Testis (tissue), 2 donors: Measurements from ENCODE around the gene AP1G1.

ENCODE experiments used
- POLR2A ChIP-seq: fragments of 450-650 bp; IDR thresholded peaks from one replicate; pipeline ENCODE4 v1.6.1; 2017; ENCODE audit warnings: antibody characterized with exemption, mild to moderate bottlenecking, moderate library complexity
- TF ChIP-seq, protein P1 (sequence below), 3 experiments: fragments of 450-650 bp in 2 of 3; fragments of 200-600 bp in 1 of 3; sonication (generic) in 1 of 3; IDR thresholded peaks; one replicate each; pipeline ENCODE4 v1.5.1; 2016 to 2019; ENCODE audit warnings: antibody characterized with exemption in 3 of 3, mild to moderate bottlenecking in 2 of 3, moderate library complexity in 1 of 3

- TF ChIP-seq, protein P1, sequence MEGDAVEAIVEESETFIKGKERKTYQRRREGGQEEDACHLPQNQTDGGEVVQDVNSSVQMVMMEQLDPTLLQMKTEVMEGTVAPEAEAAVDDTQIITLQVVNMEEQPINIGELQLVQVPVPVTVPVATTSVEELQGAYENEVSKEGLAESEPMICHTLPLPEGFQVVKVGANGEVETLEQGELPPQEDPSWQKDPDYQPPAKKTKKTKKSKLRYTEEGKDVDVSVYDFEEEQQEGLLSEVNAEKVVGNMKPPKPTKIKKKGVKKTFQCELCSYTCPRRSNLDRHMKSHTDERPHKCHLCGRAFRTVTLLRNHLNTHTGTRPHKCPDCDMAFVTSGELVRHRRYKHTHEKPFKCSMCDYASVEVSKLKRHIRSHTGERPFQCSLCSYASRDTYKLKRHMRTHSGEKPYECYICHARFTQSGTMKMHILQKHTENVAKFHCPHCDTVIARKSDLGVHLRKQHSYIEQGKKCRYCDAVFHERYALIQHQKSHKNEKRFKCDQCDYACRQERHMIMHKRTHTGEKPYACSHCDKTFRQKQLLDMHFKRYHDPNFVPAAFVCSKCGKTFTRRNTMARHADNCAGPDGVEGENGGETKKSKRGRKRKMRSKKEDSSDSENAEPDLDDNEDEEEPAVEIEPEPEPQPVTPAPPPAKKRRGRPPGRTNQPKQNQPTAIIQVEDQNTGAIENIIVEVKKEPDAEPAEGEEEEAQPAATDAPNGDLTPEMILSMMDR (IDR thresholded peaks at IDR 0.05) = no peak
- TF ChIP-seq POLR2A = no peak
Measured at GRCh38 chr16:71788578-71788977, 20.1 kb downstream of the AP1G1 start.
